Osteocyte (in vitro differentiated cells): ENCODE data around the gene RETREG3. TPM values are rescaled to one million over a fixed set of nuclear protein-coding genes. Genes with fewer than 3 reads are reported as not detected.

Experiments used
- DNase-seq: peaks from one replicate; pipeline ENCODE4 v3.0.0; 2021; ENCODE audit warnings: mixed read lengths; ENCODE audit not compliant: unreplicated experiment; ENCODE audit errors: extremely low spot score
- H3K27ac Mint-ChIP-seq: one replicate; pipeline ENCODE4 v1.8.0; 2021; ENCODE audit warnings: mild to moderate bottlenecking, mixed read lengths; ENCODE audit not compliant: unreplicated experiment
- H3K27me3 Mint-ChIP-seq: one replicate; pipeline ENCODE4 v1.8.0; 2021; ENCODE audit warnings: mixed read lengths; ENCODE audit not compliant: unreplicated experiment
- H3K36me3 Mint-ChIP-seq: one replicate; pipeline ENCODE4 v1.8.0; 2021; ENCODE audit warnings: mixed read lengths; ENCODE audit not compliant: unreplicated experiment
- H3K4me1 Mint-ChIP-seq: one replicate; pipeline ENCODE4 v1.8.0; 2021; ENCODE audit warnings: mixed read lengths; ENCODE audit not compliant: unreplicated experiment
- H3K4me3 Mint-ChIP-seq: one replicate; pipeline ENCODE4 v1.8.0; 2021; ENCODE audit warnings: mild to moderate bottlenecking, moderate library complexity, mixed read lengths; ENCODE audit not compliant: unreplicated experiment
- H3K9me3 Mint-ChIP-seq: one replicate; pipeline ENCODE4 v1.8.0; 2021; ENCODE audit warnings: mixed read lengths; ENCODE audit not compliant: unreplicated experiment
- total RNA-seq: library from RNA; stranded (reverse); gene quantifications from 2 replicates; pipeline ENCODE4 v1.2.1, GENCODE V29; 2021
- TF ChIP-seq, protein P1 (sequence below): fragments of 200-600 bp; sonication (generic); IDR thresholded peaks from 2 replicates; pipeline ENCODE4 v1.5.0; 2021; ENCODE audit warnings: antibody characterized with exemption, mild to moderate bottlenecking, moderate library complexity

Gene RETREG3
- total RNA-seq, 1 donor from 2014 or later = 80.1 TPM

DNA sequence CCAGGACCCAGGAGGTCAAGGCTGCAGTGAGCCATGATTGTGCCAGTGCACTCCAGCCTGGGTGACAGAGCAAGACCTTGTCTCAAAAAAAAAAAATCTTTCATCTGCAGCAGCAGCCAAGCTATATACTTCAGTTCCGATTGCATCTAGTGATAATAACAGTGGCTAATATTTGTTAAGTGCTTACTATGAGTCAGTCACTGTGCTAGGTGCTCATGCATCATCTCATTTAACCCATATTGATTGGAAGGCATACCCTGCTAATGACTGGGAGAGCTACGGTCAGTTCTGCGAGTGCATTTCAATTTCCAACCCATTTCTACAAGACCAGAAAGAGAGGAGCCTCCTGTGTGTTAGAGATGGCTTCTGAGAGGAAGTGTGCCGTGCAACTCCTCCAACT, 42.2 kb upstream of the RETREG3 start:
- Mint-ChIP-seq H3K27ac (no peak overlapping the region), H3K36me3 (no peaks in the 10 kb centered on the region), H3K4me1 (peaks cover 14% of the 10 kb centered on the region), H3K4me3 (no peak overlapping the region), H3K9me3 (no peaks in the 10 kb centered on the region), H3K27me3 (no peaks in the 10 kb centered on the region)
- DNase-seq = no peak
- TF ChIP-seq, protein P1, sequence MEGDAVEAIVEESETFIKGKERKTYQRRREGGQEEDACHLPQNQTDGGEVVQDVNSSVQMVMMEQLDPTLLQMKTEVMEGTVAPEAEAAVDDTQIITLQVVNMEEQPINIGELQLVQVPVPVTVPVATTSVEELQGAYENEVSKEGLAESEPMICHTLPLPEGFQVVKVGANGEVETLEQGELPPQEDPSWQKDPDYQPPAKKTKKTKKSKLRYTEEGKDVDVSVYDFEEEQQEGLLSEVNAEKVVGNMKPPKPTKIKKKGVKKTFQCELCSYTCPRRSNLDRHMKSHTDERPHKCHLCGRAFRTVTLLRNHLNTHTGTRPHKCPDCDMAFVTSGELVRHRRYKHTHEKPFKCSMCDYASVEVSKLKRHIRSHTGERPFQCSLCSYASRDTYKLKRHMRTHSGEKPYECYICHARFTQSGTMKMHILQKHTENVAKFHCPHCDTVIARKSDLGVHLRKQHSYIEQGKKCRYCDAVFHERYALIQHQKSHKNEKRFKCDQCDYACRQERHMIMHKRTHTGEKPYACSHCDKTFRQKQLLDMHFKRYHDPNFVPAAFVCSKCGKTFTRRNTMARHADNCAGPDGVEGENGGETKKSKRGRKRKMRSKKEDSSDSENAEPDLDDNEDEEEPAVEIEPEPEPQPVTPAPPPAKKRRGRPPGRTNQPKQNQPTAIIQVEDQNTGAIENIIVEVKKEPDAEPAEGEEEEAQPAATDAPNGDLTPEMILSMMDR = no peak

DNA sequence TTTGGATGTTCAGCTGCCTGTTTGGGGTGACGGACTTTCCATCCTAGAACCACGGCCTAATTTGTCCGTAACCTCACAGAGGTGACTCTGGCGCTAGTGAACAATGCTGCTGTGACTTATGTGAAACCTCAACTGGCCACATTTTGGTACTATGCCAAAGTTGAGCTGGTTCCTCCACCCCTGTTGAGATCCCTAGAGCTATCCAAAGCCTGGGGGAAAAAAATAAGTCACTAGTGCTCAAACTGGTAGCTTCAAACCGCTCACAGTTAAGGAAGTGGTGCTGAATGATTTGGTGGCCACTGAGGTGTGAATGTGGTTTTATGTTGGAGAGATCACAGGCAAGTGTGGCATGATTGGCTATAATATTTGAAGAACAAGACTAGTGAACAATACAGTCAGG, 38.6 kb upstream of the RETREG3 start:
- no peak for DNase-seq
- Mint-ChIP-seq H3K9me3 (no peaks in the 10 kb centered on the region), H3K4me1 (no peaks in the 10 kb centered on the region), H3K36me3 (no peaks in the 10 kb centered on the region), H3K27ac (no peak overlapping the region), H3K27me3 (peaks cover under 1% of the 10 kb centered on the region), H3K4me3 (no peak overlapping the region)
- TF ChIP-seq, protein P1 = no peak

DNA sequence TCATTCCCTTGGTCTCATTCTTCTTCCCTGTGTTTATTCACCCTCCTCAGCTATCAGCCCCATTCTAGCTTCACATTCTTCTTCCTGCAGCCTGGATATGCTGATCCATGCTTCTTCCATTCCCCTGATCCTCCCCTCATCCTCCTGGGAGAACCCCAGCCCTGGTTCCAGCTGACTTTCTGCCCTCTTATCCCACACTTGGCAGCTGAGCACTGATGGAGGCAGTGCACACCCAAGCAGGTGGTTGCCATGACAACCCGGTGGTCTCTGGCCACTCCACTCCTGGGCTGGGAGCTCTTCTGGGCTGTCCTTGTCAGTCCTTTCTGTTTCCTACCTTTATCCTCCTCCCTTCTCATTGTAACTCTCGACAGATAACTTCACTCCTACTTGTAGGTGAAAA, 33.2 kb upstream of the RETREG3 start:
- peaks cover 16% of the 10 kb centered on the region for H3K27me3 Mint-ChIP-seq
- DNase-seq = no peak
- no peaks in the 10 kb centered on the region for H3K9me3 Mint-ChIP-seq
- H3K36me3 Mint-ChIP-seq = no peaks in the 10 kb centered on the region
- peak overlapping the region; percentile 34 for H3K27ac Mint-ChIP-seq
- no peak overlapping the region for H3K4me3 Mint-ChIP-seq
- TF ChIP-seq, protein P1 = no peak
- no peaks in the 10 kb centered on the region for H3K4me1 Mint-ChIP-seq

DNA sequence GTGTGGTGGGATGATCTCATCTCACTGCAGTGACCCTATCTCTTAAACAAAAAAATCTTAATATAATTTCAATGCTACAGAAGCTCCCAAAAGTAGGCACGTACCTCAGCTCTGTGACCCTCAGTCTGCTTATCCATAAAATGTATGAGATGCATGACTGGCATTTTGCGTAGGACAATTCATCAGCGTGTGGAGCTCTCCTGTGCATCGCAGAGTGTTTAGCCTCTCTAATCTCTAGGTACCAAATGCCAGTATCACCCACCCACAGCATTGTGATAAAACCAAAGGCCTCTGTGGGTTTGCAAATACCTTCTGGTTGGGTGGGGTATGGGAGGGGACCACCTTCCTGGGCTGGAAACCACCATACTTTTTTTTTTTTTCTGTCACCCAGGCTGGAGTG, 30.9 kb upstream of the RETREG3 start:
- no peaks in the 10 kb centered on the region for H3K4me1 Mint-ChIP-seq
- H3K9me3 Mint-ChIP-seq = no peaks in the 10 kb centered on the region
- TF ChIP-seq, protein P1 = no peak
- H3K36me3 Mint-ChIP-seq = no peaks in the 10 kb centered on the region
- H3K27me3 Mint-ChIP-seq = peaks cover 19% of the 10 kb centered on the region
- no peak overlapping the region for H3K27ac Mint-ChIP-seq
- H3K4me3 Mint-ChIP-seq = no peak overlapping the region
- no peak for DNase-seq

DNA sequence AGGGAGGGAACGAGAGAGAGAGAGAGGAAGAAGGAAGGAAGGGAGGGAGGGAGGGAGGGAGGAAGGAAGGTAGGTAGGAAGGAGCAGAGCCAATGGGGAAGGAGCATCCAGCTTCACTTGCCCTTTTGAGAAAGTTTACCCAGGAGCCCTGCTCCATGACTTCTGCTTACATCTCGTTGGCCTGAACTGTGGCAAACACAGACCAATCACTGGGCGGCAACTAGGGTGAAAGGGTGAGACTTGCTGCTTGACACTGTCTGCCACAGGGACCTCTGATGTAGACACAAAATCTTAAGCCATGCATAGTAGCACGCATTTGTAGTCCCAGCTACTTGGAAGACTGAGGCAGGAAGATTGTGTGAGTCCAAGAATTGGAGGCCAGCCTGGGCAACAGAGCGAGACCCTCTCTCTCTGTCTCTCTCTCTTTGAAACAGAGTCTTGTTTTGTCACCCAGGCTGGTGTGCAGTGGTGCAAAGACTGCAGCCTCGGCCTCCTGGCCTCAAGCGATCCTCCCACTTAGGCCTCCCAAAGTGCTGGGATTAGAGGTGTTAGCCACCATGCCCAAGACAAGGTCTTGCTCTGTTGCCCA, 30.4 kb upstream of the RETREG3 start:
- no peak for DNase-seq
- Mint-ChIP-seq H3K9me3 (no peaks in the 10 kb centered on the region), H3K27me3 (peaks cover 19% of the 10 kb centered on the region), H3K4me1 (no peaks in the 10 kb centered on the region), H3K36me3 (no peaks in the 10 kb centered on the region), H3K27ac (no peak overlapping the region), H3K4me3 (no peak overlapping the region)
- TF ChIP-seq, protein P1 = no peak
